Keratinocyte (primary cell): ENCODE results near the gene CD59. TPM values are rescaled to one million over a fixed set of nuclear protein-coding genes. Genes with fewer than 3 reads are reported as not detected.

Source experiments
- DNase-seq: peaks from one replicate; pipeline ENCODE4 v3.0.0-alpha.2; 2011; ENCODE audit warnings: low read depth, missing footprints, low spot score
- FAIRE-seq: peaks from 2 replicates; lab custom pipeline; 2011; peaks lifted over from hg19 to GRCh38; lab: Jason Lieb, UNC
- H2AFZ ChIP-seq: 2 replicates; pipeline ENCODE4 v1.6.0; 2012; ENCODE audit warnings: low read length, control low read depth, inconsistent platforms; ENCODE audit not compliant: control insufficient read depth
- H3K27ac ChIP-seq: 2 replicates; pipeline ENCODE4 v1.5.1; 2011; ENCODE audit warnings: low read length; ENCODE audit not compliant: control insufficient read depth, insufficient read depth
- H3K27me3 ChIP-seq: 3 replicates; pipeline ENCODE4 v1.6.0; 2011; ENCODE audit warnings: low read length; ENCODE audit not compliant: control insufficient read depth, insufficient read depth; ENCODE audit errors: extremely low read depth
- H3K36me3 ChIP-seq, 2 experiments: 2 replicates in 1 of 2; 3 replicates in 1 of 2; pipeline ENCODE4 v1.5.1; 2011; ENCODE audit warnings: low read length in 2 of 2, mild to moderate bottlenecking in 1 of 2; ENCODE audit not compliant: control insufficient read depth in 2 of 2, insufficient read depth in 2 of 2; ENCODE audit errors: extremely low read depth in 1 of 2
- H3K4me1 ChIP-seq: 3 replicates; pipeline ENCODE4 v1.5.1; 2011; ENCODE audit warnings: low read length; ENCODE audit not compliant: control insufficient read depth, insufficient read depth; ENCODE audit errors: extremely low read depth
- H3K4me2 ChIP-seq: 3 replicates; pipeline ENCODE4 v1.6.0; 2011; ENCODE audit warnings: low read depth, low read length; ENCODE audit not compliant: control insufficient read depth, insufficient read depth; ENCODE audit errors: extremely low read depth
- H3K4me3 ChIP-seq, 3 experiments: fragments of 200-600 bp in 1 of 3; sonication (generic) in 1 of 3; 2 replicates in 2 of 3; 3 replicates in 1 of 3; pipeline ENCODE4 v1.5.1; 2011 to 2016; ENCODE audit warnings: low read length in 3 of 3, mild to moderate bottlenecking in 3 of 3, control low read depth in 2 of 3, inconsistent platforms in 1 of 3, low read depth in 1 of 3, mixed read lengths in 1 of 3, mixed run types in 1 of 3, moderate library complexity in 1 of 3; ENCODE audit not compliant: control insufficient read depth in 2 of 3, insufficient read depth in 2 of 3; ENCODE audit errors: extremely low read depth in 1 of 3
- H3K79me2 ChIP-seq: 2 replicates; pipeline ENCODE4 v1.6.0; 2012; ENCODE audit warnings: low read length; ENCODE audit not compliant: control insufficient read depth, insufficient read depth
- H3K9ac ChIP-seq: 3 replicates; pipeline ENCODE4 v1.6.0; 2011; ENCODE audit warnings: low read length; ENCODE audit not compliant: control insufficient read depth, insufficient read depth; ENCODE audit errors: extremely low read depth
- H3K9me1 ChIP-seq: 3 replicates; pipeline ENCODE4 v1.6.0; 2011; ENCODE audit warnings: low read length; ENCODE audit not compliant: control insufficient read depth, insufficient read depth; ENCODE audit errors: extremely low read depth
- H3K9me3 ChIP-seq: 2 replicates; pipeline ENCODE4 v1.5.1; 2012; ENCODE audit warnings: low read depth, low read length; ENCODE audit not compliant: control insufficient read depth
- H4K20me1 ChIP-seq: 3 replicates; pipeline ENCODE4 v1.6.0; 2011; ENCODE audit warnings: low read length; ENCODE audit not compliant: control insufficient read depth, insufficient read depth; ENCODE audit errors: extremely low read depth
- CTCF ChIP-seq, 3 experiments: IDR thresholded peaks in 1 of 3; conservative IDR thresholded peaks in 1 of 3; optimal IDR thresholded peaks in 1 of 3; 2 replicates in 2 of 3; 3 replicates in 1 of 3; pipeline versions ENCODE3 to v1.5.1; 2011; ENCODE audit warnings: low read length in 3 of 3, mild to moderate bottlenecking in 3 of 3, moderate library complexity in 2 of 3, control low read depth in 1 of 3, inconsistent platforms in 1 of 3; ENCODE audit not compliant: insufficient read depth in 2 of 3; ENCODE audit errors: extremely low read depth in 1 of 3
- EZH2 ChIP-seq: IDR thresholded peaks from one replicate; pipeline ENCODE4 v1.6.1; 2012; ENCODE audit warnings: inconsistent platforms, mild to moderate bottlenecking, low read length, moderate library complexity
- dilution Hi-C: fragments of 300-500 bp; cut with MboI; formaldehyde crosslinking; loops from one replicate; pipeline ENCODE4 v1.7.0; 2020; ENCODE audit warnings: low sequenced_read_pairs; ENCODE audit not compliant: extremely low pct_ligation_motif_present
- polyA minus RNA-seq, 3 experiments: library from RNA; depleted of rRNA, polyadenylated mRNA; stranded (reverse); fragments of >200 nt; gene quantifications; 1 replicate in 1 of 3; 2 replicates in 1 of 3; 3 replicates in 1 of 3; pipeline ENCODE4 v1.2.3, GENCODE V29; 2011
- polyA plus RNA-seq, 5 experiments: library from polyadenylated mRNA; depleted of rRNA in 3 of 5; stranded (reverse) in 3 of 5; stranded (forward) in 1 of 5; unstranded in 1 of 5; fragments of >200 nt; gene quantifications; 1 replicate in 1 of 5; 2 replicates in 3 of 5; 3 replicates in 1 of 5; pipeline versions ENCODE4 v1.2.1 to v1.2.3, GENCODE V29; 2011 to 2012; ENCODE audit warnings: missing spikeins in 2 of 5, low read depth in 1 of 5, low replicate concordance in 1 of 5

CD59 gene
- 1,349 to 1,804 TPM (median 1,403 TPM) in 3 replicates for polyA plus RNA-seq
- polyA plus RNA-seq (2011; ENCODE audit: low read depth), result 138 TPM
- 1,041 and 1,596 TPM in 2 replicates for polyA plus RNA-seq (2011; cell fraction: cytosol; rRNA removed)
- polyA plus RNA-seq (2011; cell fraction: nucleus; rRNA removed), result 1,467 and 1,504 TPM in 2 replicates
- 746 and 1,053 TPM in 2 replicates for polyA plus RNA-seq (2012; ENCODE audit: low replicate concordance)
- polyA minus RNA-seq, result 691 to 1,393 TPM (median 1,095 TPM) in 3 replicates
- polyA minus RNA-seq (2011; cell fraction: cytosol; rRNA and poly(A)+ RNA removed), result 314 TPM
- 626 and 1,149 TPM in 2 replicates for polyA minus RNA-seq (2011; cell fraction: nucleus; rRNA and poly(A)+ RNA removed)

GRCh38 chr11:33736148-33736812, at the start of gene CD59:
Gene CD59 (minus strand): TSS chr11:33736423. CDS start chr11:33722445, 13,978 bp downstream.
- Histone ChIP-seq H3K9me3 (no peaks in the 10 kb centered on the region), H3K4me2 (peak within 1 kb of the TSS; percentile 98), H3K9me1 (peaks cover 3% of the 10 kb centered on the region), H3K9ac (peak within 1 kb of the TSS; percentile 96), H3K79me2 (peaks cover 49% of the 10 kb centered on the region), H2AFZ (peak within 1 kb of the TSS; percentile 70), H3K36me3 (peaks cover 10 to 26% of the 10 kb centered on the region in 2 experiments), H3K4me3 (peak within 1 kb of the TSS; percentile 91 to 100 (median 97)), H4K20me1 (peaks cover 27% of the 10 kb centered on the region), H3K27me3 (no peaks in the 10 kb centered on the region), H3K27ac (peak within 1 kb of the TSS; percentile 92), H3K4me1 (peaks cover 42% of the 10 kb centered on the region)
- dilution Hi-C loops, result no loop called here
- no peak for FAIRE-seq
- TF ChIP-seq CTCF (optimal IDR thresholded peaks at IDR 0.05 in 1 of 3, IDR thresholded peaks at IDR 0.05 in 1 of 3, conservative IDR thresholded peaks at IDR 0.05 in 1 of 3; ENCODE audit: extremely low read depth in 1 of 3, insufficient read depth in 2 of 3, low read length in 3 of 3) (no peak), EZH2 (no peak)
- no peak for DNase-seq

- Histone ChIP-seq H3K27ac (no peak overlapping the region), H3K9me3 (no peaks in the 10 kb centered on the region), H4K20me1 (no peaks in the 10 kb centered on the region), H3K4me3 (no peak overlapping the region), H3K79me2 (no peaks in the 10 kb centered on the region), H3K27me3 (peaks cover 3% of the 10 kb centered on the region), H3K4me1 (no peaks in the 10 kb centered on the region), H3K36me3 (no peaks in the 10 kb centered on the region), H3K9me1 (no peaks in the 10 kb centered on the region), H2AFZ (no peak overlapping the region), H3K4me2 (no peak overlapping the region), H3K9ac (no peak overlapping the region)
- FAIRE-seq (no peak), DNase-seq (no peak)
- dilution Hi-C loops, result no loop called here
- TF ChIP-seq EZH2 (no peak), CTCF (optimal IDR thresholded peaks at IDR 0.05 in 1 of 3, IDR thresholded peaks at IDR 0.05 in 1 of 3, conservative IDR thresholded peaks at IDR 0.05 in 1 of 3; ENCODE audit: extremely low read depth in 1 of 3, insufficient read depth in 2 of 3, low read length in 3 of 3) (no peak)
Observed at GRCh38 chr11:33785609-33786008, 49.4 kb upstream of the CD59 start.
